GM18907 (cell line): ENCODE data around the gene TAX1BP1.
"Not testable (repeated sequence)": the region's sequence is repeated elsewhere in the genome, so short reads cannot be mapped to it uniquely, and the experiment has no call there.

Experiments used
- ATAC-seq: cut with Tn5 transposase; IDR thresholded peaks from one replicate; pipeline ENCODE4 v1.9.1; 2021; ENCODE audit warnings: mild to moderate bottlenecking, moderate library complexity; ENCODE audit not compliant: unreplicated experiment

The TAX1BP1 gene

DNA sequence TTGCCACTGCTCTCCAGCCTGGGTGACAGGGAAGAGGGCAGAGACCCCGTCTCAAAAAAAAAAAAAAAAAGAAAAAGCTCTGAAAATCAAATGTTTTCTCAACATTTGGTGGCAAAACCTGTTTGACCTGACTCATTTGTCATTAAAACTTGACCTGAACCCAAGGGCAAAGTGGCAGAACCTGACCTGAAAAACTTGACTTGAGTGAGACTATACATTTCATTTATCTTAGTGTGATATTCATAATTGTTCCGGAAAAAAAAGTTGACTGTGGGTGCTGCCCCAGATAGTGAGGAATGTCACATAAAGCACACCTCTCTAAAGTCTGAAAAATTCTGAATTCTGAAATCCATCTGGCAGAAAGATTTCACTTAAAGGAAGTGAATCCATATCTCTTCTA is 2.3 kb upstream of the TAX1BP1 start:
- ATAC-seq: no peak

GRCh38 chr7:27739301-27739908 is 557 bp upstream of the TAX1BP1 start:
- ATAC-seq: peak; percentile 39

DNA sequence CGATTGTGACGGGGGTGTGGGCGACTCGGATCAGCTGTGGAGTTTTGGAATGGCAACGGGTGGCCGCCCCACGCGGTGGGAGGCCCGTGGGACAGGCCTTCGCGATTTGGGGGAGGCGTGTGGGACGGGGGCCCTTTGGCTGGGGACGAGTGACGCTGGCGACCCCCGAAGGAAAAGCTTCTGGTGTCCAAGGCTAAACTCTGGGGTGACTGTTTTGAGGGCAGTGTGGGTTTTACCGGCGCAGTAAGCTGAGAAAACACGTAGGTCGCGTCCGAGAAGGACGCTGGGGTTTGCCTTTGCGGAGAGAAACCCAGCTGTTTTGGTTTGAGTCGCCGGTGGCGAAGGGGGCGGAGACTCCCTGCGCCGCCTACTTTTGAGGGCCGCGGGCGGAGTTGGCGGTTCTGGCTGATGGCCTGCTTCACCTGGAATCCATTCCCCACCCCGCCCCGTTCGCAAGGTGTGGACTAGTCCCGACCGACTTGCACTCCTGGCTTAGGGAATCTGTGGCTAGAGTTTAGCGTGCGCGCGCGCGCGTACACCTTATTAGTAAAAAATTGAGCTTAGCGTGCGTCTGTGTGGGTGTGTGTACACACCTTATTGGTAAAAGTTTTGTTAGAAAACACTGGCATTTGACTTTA is 606 bp downstream of the TAX1BP1 start:
- peak; percentile 76 for ATAC-seq

DNA sequence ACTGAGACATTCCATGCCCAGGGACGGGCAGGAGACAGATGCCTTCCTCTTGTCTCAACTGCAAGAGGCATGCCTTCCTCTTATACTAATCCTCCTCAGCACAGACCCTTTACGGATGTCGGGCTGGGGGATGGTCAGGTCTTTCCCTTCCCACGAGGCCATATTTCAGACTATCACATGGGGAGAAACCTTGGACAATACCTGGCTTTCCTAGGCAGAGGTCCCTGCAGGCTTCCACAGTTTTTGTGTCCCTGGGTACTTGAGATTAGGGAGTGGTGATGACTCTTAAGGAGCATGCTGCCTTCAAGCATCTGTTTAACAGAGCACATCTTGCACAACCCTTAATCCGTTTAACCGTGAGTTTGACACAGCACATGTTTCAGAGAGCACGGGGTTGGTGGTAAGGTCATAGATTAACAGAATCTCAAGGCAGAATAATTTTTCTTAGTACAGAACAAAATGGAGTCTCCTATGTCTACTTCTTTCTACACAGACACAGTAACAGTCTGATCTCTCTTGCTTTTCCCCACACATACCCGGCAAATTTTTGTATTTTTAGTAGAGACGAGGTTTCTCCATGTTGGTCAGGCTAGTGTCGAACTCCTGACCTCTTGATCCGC is 2.2 kb downstream of the TAX1BP1 start:
- ATAC-seq: not testable (repeated sequence)

- ATAC-seq: no peak
Observed at GRCh38 chr7:27745064-27745583, 5.2 kb downstream of the TAX1BP1 start.

DNA sequence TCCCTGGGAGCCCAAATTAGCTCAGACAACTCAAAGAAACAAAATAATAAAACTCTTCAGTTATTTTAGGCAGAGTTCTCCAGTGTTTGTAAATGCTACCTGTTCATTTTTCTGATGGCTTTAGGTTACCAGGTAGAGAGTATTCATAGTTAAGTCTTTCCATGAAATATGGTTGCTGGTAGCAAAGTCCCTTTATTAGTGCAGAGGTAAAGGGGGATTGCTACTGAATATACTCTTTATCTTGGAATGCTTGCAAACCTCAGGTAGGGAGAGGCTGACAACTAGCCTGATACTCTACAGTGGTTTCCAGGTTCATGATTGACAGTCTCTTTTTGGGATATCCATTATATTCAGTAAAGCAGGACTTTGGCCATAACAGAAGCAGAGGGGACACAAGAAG is 6.5 kb downstream of the TAX1BP1 start:
- ATAC-seq: no peak

GRCh38 chr7:27746978-27747377 is 7.0 kb downstream of the TAX1BP1 start:
- no peak for ATAC-seq

DNA sequence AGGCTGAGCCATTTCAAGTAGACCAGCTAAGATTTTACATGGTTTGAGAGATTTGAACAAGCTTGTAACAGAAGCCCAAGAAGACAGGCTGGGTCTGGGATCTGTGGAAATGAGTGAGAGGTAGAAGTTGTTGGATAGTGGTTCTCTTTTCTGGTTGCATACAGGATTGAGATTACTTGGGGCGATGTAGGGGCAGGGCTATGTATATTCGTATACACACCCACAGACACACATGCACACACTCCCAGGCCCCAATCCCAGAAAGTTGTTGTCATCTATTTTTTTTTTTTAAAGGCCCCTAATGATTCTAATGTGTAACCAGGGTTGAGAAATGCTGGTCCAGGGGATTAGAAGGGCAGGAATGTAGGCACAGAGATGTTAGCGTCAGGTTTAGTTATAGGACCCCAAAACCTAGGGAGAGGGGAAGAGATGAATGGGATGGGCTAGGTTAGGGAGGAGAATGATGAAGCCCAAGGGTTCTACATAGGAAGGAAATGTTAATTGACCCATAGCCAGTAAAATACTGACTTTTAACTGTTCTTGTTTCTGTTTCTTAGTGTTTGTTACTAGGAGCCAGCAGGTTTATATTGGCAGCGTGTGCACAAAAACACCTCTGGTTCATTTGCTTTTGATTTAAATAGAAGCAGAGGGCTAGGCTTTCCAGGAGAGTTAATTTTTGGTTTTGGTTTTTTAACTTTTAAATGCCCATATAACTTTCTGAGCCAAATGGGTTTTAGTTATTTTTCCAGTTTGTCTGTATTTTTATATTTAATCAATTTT is 7.8 kb downstream of the TAX1BP1 start:
- no peak for ATAC-seq

GRCh38 chr7:27750316-27750715 is 10.4 kb downstream of the TAX1BP1 start:
- no peak for ATAC-seq

DNA sequence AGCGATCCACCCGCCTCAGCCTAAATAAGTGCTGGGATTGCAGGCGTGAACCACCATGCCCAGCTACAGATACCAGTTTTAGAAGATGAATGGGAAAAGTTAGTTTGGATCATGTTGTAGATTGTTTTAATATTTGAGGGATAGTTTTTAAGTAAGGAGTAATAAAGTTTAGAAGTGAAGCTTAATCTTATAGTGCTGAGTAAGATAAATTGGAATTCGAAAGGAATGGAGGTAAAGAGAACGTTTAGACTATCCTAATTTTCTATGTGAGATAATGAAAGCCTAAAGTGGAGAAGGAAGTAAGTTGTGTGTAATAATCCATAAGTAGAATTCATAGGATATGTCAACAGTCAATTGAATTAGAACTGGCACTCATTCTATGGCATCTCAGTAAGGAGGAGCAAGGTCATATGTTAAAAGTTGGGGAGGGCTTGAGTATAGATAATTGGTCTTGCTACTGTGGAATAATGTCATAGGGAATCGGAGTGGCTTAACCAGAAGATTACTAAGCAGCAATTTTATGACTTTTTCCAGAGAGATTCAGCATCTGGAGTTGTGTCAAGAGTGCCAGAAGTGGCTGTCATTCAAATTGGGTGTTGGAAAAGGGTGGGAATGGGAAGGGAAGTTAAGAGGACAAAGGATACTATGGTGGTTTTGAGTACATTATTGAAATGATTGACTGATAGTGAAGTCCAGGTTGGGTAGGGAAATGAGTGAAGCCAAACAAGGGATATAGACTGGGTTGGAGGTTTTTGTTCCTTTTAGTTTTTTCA is 12.1 kb downstream of the TAX1BP1 start:
- ATAC-seq: no peak

GRCh38 chr7:27753863-27754262 is 13.9 kb downstream of the TAX1BP1 start:
- ATAC-seq: no peak

DNA sequence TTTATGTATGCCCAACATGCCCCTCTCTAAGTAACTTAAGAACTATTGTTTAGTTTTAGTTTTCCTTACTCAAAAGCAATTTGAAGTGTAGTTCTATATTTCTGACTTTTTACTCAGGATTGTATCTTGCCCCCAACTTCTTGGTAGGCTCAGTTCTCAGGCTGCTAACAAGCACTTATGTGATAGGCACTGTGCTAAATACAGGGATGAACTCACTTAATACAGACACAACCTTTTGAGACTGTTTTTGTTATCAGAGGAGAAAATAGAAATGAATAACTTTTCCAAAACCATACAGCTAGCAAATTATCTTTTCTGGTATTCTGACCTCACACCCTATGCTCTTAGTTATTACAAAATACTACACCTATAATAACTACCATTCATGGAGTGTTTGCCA is 16.3 kb downstream of the TAX1BP1 start:
- ATAC-seq: no peak

GRCh38 chr7:27759491-27759890 is 19.5 kb downstream of the TAX1BP1 start:
- ATAC-seq: no peak

DNA sequence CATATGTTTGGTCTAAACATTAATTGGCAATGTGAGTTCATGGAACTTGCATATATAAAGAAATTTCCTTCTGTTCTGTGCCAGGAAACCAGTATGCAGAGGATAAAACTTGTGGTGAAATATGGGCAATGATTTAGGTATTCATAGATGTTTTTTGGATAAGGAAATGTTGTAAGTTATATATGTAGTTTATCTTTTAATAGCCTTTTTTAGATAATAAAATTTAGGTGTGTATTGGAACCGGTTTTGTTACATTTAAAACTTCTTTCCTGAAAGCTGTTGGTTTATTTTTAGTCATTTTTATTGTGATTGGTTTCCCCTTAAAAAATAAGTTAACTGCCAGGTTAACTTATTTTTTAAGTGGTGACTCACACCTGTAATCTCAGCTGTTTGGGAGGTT is 22.1 kb downstream of the TAX1BP1 start:
- no peak for ATAC-seq

- ATAC-seq: no peak
Observed at GRCh38 chr7:27763983-27764508, 24.1 kb downstream of the TAX1BP1 start.

GRCh38 chr7:27765841-27766240 is 25.9 kb downstream of the TAX1BP1 start:
- no peak for ATAC-seq

DNA sequence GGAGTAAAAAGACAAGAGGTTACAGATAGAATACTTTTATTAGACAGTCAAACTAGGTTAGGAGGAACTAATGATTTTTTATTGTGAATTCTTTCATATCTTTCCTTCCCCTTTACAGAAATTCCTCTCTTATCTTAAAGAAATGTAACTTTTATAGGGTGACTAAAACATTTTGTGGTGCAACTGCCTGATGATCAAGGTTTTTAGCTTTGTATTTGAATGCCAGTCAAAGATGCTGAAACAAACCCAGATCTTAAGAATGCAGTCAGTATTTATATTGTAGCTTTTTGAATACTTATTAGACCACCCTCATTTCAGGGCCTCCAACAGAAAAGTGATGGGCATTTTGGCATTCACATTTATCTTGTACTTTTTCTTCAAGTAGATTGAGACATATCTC is 27.4 kb downstream of the TAX1BP1 start:
- ATAC-seq: no peak

DNA sequence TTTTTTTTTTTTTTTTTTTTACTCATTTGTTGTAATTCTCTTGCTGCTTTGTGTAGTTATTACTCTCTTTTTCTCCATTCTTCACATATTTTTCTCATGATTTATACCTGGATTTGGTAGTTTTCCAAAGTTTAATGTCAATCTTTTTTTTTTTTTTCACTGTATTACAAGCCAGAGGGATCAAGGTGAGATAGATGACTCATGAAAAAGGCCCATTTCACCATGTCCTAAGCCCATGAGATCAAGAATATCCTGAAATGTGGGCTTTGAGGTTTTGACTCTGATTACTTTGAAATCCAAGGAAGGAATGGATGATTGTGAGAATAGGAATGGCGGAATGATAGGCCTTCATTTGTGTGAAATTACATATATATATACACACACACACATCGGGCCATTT is 31.1 kb downstream of the TAX1BP1 start:
- no peak for ATAC-seq

DNA sequence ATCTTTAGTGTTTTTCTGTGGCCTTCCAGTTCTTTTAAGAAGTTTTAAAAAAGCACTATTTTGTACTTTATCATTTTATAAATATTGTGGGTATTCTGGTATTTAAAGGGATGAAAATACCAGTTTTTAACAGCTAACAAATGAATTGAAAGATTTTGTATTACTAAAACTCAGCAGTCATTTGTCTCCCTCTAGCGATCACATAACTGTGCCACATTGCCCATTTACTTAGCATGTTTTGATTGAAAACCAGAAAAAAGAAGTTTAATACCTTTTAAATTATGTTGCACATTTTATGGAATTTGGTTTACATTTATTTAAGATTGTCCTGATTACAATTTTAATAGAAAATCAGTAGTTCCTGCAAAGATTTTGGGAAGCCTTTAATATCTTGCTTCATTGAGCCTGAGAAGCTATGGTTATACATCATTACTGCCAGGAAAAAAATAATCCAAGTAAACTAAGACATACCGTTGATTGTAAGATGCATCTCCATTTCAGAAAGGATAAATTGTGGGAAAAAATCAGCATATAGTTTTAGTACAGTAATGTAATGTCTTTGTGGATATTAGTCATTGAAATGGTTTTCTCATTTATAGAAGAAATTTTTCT is 34.9 kb downstream of the TAX1BP1 start:
- ATAC-seq: no peak

GRCh38 chr7:27775782-27776181 is 35.8 kb downstream of the TAX1BP1 start:
- ATAC-seq: no peak
